ENCODE results near the gene MLLT1.

The MLLT1 gene

GRCh38 chr19:6220385-6221191 is 59.2 kb downstream of the MLLT1 start:
- no peak for DNase-seq

GRCh38 chr19:6219586-6220290 is 60.0 kb downstream of the MLLT1 start:
- no peak for DNase-seq

- DNase-seq = no peak
Observed at GRCh38 chr19:6219147-6219525, 60.6 kb downstream of the MLLT1 start.

- peak; percentile 30 to 33 for DNase-seq
Observed at GRCh38 chr19:6218491-6219146, 61.2 kb downstream of the MLLT1 start.

GRCh38 chr19:6217752-6218334 is 61.9 kb downstream of the MLLT1 start:
- no peak for DNase-seq

GRCh38 chr19:6216996-6217751 is 62.6 kb downstream of the MLLT1 start:
- DNase-seq = no peak

GRCh38 chr19:6216236-6216995 is 63.4 kb downstream of the MLLT1 start:
- DNase-seq = no peak

GRCh38 chr19:6215701-6216235 is 64.0 kb downstream of the MLLT1 start:
- no peak for DNase-seq

- DNase-seq = no peak
Observed at GRCh38 chr19:6214881-6215541, 64.8 kb downstream of the MLLT1 start.

- no peak for DNase-seq
Observed at GRCh38 chr19:6213696-6214641, 65.8 kb downstream of the MLLT1 start.

GRCh38 chr19:6213266-6213595 is 66.5 kb downstream of the MLLT1 start:
- DNase-seq = no peak

GRCh38 chr19:6212403-6213265 is 67.1 kb downstream of the MLLT1 start:
- no peak for DNase-seq

- no peak for DNase-seq
Observed at GRCh38 chr19:6211632-6212402, 68.0 kb downstream of the MLLT1 start.

- DNase-seq = no peak
Observed at GRCh38 chr19:6210721-6211600, 68.8 kb downstream of the MLLT1 start.

GRCh38 chr19:6210091-6210490 is 69.7 kb downstream of the MLLT1 start:
- no peak for DNase-seq

GRCh38 chr19:6209680-6210079 is 70.1 kb downstream of the MLLT1 start:
- DNase-seq = no peak

GRCh38 chr19:6209233-6209632 is 70.5 kb downstream of the MLLT1 start:
- DNase-seq = no peak

Measured in SW 1271 (cell line).